Fibroblast of lung (primary cell): ENCODE data around the gene RBMS1. TPM values are rescaled to one million over a fixed set of nuclear protein-coding genes. Genes with fewer than 3 reads are reported as not detected.

Experiments
- DNase-seq, 2 donors: peaks; one replicate each; pipeline versions ENCODE4 v3.0.0 to v3.0.0-alpha.2; 2010; ENCODE audit warnings: low read depth in 2 of 2
- H2AFZ ChIP-seq: 2 replicates; pipeline ENCODE4 v1.5.1; 2012; ENCODE audit warnings: low read length, control low read depth, inconsistent platforms
- H3K27ac ChIP-seq: 2 replicates; pipeline ENCODE4 v1.5.1; 2011; ENCODE audit warnings: low read length, control low read depth; ENCODE audit not compliant: insufficient read depth
- H3K27me3 ChIP-seq: 2 replicates; pipeline ENCODE4 v1.5.1; 2011; ENCODE audit warnings: mild to moderate bottlenecking, low read length; ENCODE audit not compliant: control insufficient read depth, insufficient read depth
- H3K36me3 ChIP-seq: 2 replicates; pipeline ENCODE4 v1.5.1; 2011; ENCODE audit warnings: low read length; ENCODE audit not compliant: control insufficient read depth, insufficient read depth
- H3K4me1 ChIP-seq: 2 replicates; pipeline ENCODE4 v1.5.1; 2011; ENCODE audit warnings: low read length; ENCODE audit not compliant: control insufficient read depth, insufficient read depth; ENCODE audit errors: extremely low read depth
- H3K4me2 ChIP-seq: 2 replicates; pipeline ENCODE4 v1.5.1; 2011; ENCODE audit warnings: low read length, control low read depth; ENCODE audit not compliant: insufficient read depth; ENCODE audit errors: extremely low read depth
- H3K4me3 ChIP-seq, 4 experiments: fragments of 200-600 bp in 1 of 4; sonication (generic) in 1 of 4; replicated peaks in 1 of 4; 2 replicates each; pipeline ENCODE4 v1.5.1; 2011 to 2016; ENCODE audit warnings: low read length in 4 of 4, low read depth in 3 of 4, mild to moderate bottlenecking in 3 of 4, control low read depth in 2 of 4, inconsistent platforms in 1 of 4, mixed read lengths in 1 of 4; ENCODE audit not compliant: insufficient read depth in 1 of 4; ENCODE audit errors: control extremely low read depth in 1 of 4
- H3K79me2 ChIP-seq: 2 replicates; pipeline ENCODE4 v1.5.1; 2012; ENCODE audit warnings: mild to moderate bottlenecking, low read length, inconsistent platforms; ENCODE audit not compliant: control insufficient read depth, insufficient read depth
- H3K9ac ChIP-seq: 2 replicates; pipeline ENCODE4 v1.5.1; 2011; ENCODE audit warnings: mild to moderate bottlenecking, low read length, control low read depth; ENCODE audit not compliant: insufficient read depth
- H3K9me3 ChIP-seq: 2 replicates; pipeline ENCODE4 v1.5.1; 2012; ENCODE audit warnings: low read depth, low read length; ENCODE audit not compliant: control insufficient read depth, insufficient read depth
- H4K20me1 ChIP-seq: 2 replicates; pipeline ENCODE4 v1.5.1; 2011; ENCODE audit warnings: low read length; ENCODE audit not compliant: control insufficient read depth, insufficient read depth; ENCODE audit errors: extremely low read depth
- CTCF ChIP-seq, 2 donors: IDR thresholded peaks in 1 of 2; conservative IDR thresholded peaks in 1 of 2; 1 replicate in 1 of 2; 2 replicates in 1 of 2; pipeline ENCODE4 v1.5.1; 2011 to 2012; ENCODE audit warnings: low read length in 2 of 2, control low read depth in 1 of 2, inconsistent platforms in 1 of 2, low read depth in 1 of 2, mild to moderate bottlenecking in 1 of 2
- EZH2 ChIP-seq: IDR thresholded peaks from 2 replicates; pipeline ENCODE4 v1.5.1; 2012; ENCODE audit warnings: low read length, control low read depth, mild to moderate bottlenecking; ENCODE audit errors: missing control alignments
- polyA plus RNA-seq, 2 donors: library from polyadenylated mRNA; depleted of rRNA in 1 of 2; stranded (reverse) in 1 of 2; unstranded in 1 of 2; fragments of >200 nt; gene quantifications; 2 replicates each; pipeline ENCODE4 v1.2.1, GENCODE V29; 2011 to 2012; ENCODE audit warnings: missing spikeins in 1 of 2
- total RNA-seq: library from RNA; depleted of rRNA; stranded (reverse); fragments of >200 nt; gene quantifications from 2 replicates; pipeline ENCODE4 v1.2.1, GENCODE V29; 2014

The RBMS1 gene
- total and polyA plus RNA-seq, 2 donors (not counting 1 experiment from before 2014, with no cell fraction given) = 77.3 to 146 TPM

GRCh38 chr2:160299540-160299939 lies 194.1 kb downstream of the RBMS1 start:
- H3K27me3 ChIP-seq = no peaks in the 10 kb centered on the region
- H2AFZ ChIP-seq = no peak overlapping the region
- H3K36me3 ChIP-seq = peaks cover 16% of the 10 kb centered on the region
- peaks cover 34% of the 10 kb centered on the region for H3K79me2 ChIP-seq
- no peak overlapping the region for H3K4me3 ChIP-seq
- H3K4me1 ChIP-seq = peaks cover 15% of the 10 kb centered on the region
- no peak overlapping the region for H3K4me2 ChIP-seq
- peak in 1 of 2 donors; percentile 82 for DNase-seq
- no peak overlapping the region for H3K27ac ChIP-seq
- no peaks in the 10 kb centered on the region for H4K20me1 ChIP-seq
- no peaks in the 10 kb centered on the region for H3K9me3 ChIP-seq
- TF ChIP-seq EZH2 (no peak), CTCF (conservative IDR thresholded peaks at IDR 0.05 in 1 of 2, IDR thresholded peaks at IDR 0.05 in 1 of 2; ENCODE audit: low read depth in 1 of 2, low read length in 2 of 2) (no peak)
- H3K9ac ChIP-seq = no peak overlapping the region

GRCh38 chr2:160298960-160299359 lies 194.6 kb downstream of the RBMS1 start:
- Histone ChIP-seq H3K4me1 (peaks cover 21% of the 10 kb centered on the region), H3K36me3 (peaks cover 16% of the 10 kb centered on the region), H3K9ac (no peak overlapping the region), H3K79me2 (peaks cover 29% of the 10 kb centered on the region), H2AFZ (no peak overlapping the region), H3K9me3 (no peaks in the 10 kb centered on the region), H3K27me3 (no peaks in the 10 kb centered on the region), H3K4me2 (no peak overlapping the region), H3K27ac (no peak overlapping the region), H4K20me1 (no peaks in the 10 kb centered on the region), H3K4me3 (no peak overlapping the region)
- TF ChIP-seq EZH2 (no peak), CTCF (conservative IDR thresholded peaks at IDR 0.05 in 1 of 2, IDR thresholded peaks at IDR 0.05 in 1 of 2; ENCODE audit: low read depth in 1 of 2, low read length in 2 of 2) (no peak)
- peak in 1 of 2 donors; percentile 87 for DNase-seq

GRCh38 chr2:160295519-160296207 lies 197.9 kb downstream of the RBMS1 start:
- Histone ChIP-seq H3K27me3 (no peaks in the 10 kb centered on the region), H3K4me2 (peak overlapping the region; percentile 40), H4K20me1 (no peaks in the 10 kb centered on the region), H3K27ac (peak overlapping the region; percentile 94), H3K79me2 (peaks cover 16% of the 10 kb centered on the region), H3K9ac (no peak overlapping the region), H3K4me1 (peaks cover 35% of the 10 kb centered on the region), H3K9me3 (no peaks in the 10 kb centered on the region), H3K36me3 (peaks cover 14% of the 10 kb centered on the region), H3K4me3 (no peak overlapping the region), H2AFZ (no peak overlapping the region)
- no peak for TF ChIP-seq EZH2
- TF ChIP-seq CTCF (conservative IDR thresholded peaks at IDR 0.05 in 1 of 2, IDR thresholded peaks at IDR 0.05 in 1 of 2; ENCODE audit: low read depth in 1 of 2, low read length in 2 of 2) = no peak
- DNase-seq = no peak
